A549 (cell line): ENCODE results near the gene MFSD12. TPM values are rescaled to one million over a fixed set of nuclear protein-coding genes. Genes with fewer than 3 reads are reported as not detected.
"Not testable (repeated sequence)": the region's sequence is repeated elsewhere in the genome, so short reads cannot be mapped to it uniquely, and the experiment has no call there.

Source experiments
- ATAC-seq, 2 experiments: fragments of 200-7000 bp in 1 of 2; fragments of >200 bp in 1 of 2; cut with Nextera tagmentation in 1 of 2; cut with Tn5 transposase in 1 of 2; 3 replicates each; pipeline versions ENCODE4 v1.8.0 to v1.9.1; 2018 to 2020; ENCODE audit warnings: mild to moderate bottlenecking in 1 of 2, moderate library complexity in 1 of 2
- CTCF ChIA-PET: fragments of 300-600 bp; sonication (Branson Sonifier 250); formaldehyde crosslinking; extraction: SDS; loops from one replicate; lab custom pipeline; 2021; ENCODE audit warnings: antibody characterized with exemption, inconsistent platforms; lab: Yijun Ruan, JAX
- POLR2A ChIA-PET: fragments of 350-600 bp; formaldehyde crosslinking; extraction: SDS; loops from one replicate; lab custom pipeline; 2021; ENCODE audit warnings: antibody characterized with exemption, inconsistent platforms; lab: Yijun Ruan, JAX
- DNase-seq, 2 experiments: peaks; one replicate each; pipeline versions ENCODE4 v3.0.0 to v3.0.0-alpha.2; 2011 to 2016; ENCODE audit warnings: low read depth in 1 of 2, low spot score in 1 of 2
- FAIRE-seq: peaks from 2 replicates; lab custom pipeline; 2011; peaks lifted over from hg19 to GRCh38; lab: Jason Lieb, UNC
- H3K27ac ChIP-seq, 2 experiments: fragments of >200 bp; sonication (Bioruptor Twin); formaldehyde crosslinking; 3 replicates each; pipeline ENCODE4 v1.5.1; 2016 to 2017
- H3K4me1 ChIP-seq: fragments of >200 bp; sonication (Bioruptor Twin); formaldehyde crosslinking; 3 replicates; pipeline ENCODE4 v1.6.1; 2016
- H3K4me2 ChIP-seq: fragments of >200 bp; sonication (Bioruptor Twin); formaldehyde crosslinking; 3 replicates; pipeline ENCODE4 v1.6.1; 2016
- H3K4me3 ChIP-seq: fragments of >200 bp; sonication (Bioruptor Twin); formaldehyde crosslinking; 3 replicates; pipeline ENCODE4 v1.5.1; 2016
- H3K9me3 ChIP-seq: fragments of >200 bp; sonication (Bioruptor Twin); formaldehyde crosslinking; 3 replicates; pipeline ENCODE4 v1.6.1; 2016
- BHLHE40 ChIP-seq: IDR thresholded peaks from 2 replicates; pipeline ENCODE4 v1.6.1; 2012; ENCODE audit warnings: low read depth, low read length, inconsistent platforms
- CBX8 ChIP-seq: fragments of 200-600 bp; sonication (generic); IDR thresholded peaks from 2 replicates; pipeline ENCODE4 v1.6.1; 2016
- CHD4 ChIP-seq: fragments of 200-600 bp; sonication (generic); IDR thresholded peaks from 2 replicates; pipeline ENCODE4 v1.6.1; 2016; ENCODE audit warnings: antibody characterized with exemption, mild to moderate bottlenecking, borderline replicate concordance
- CTCF ChIP-seq: fragments of >200 bp; sonication (Bioruptor Twin); formaldehyde crosslinking; IDR thresholded peaks from 3 replicates; pipeline ENCODE4 v1.5.1; 2016
- EHMT2 ChIP-seq: fragments of 200-600 bp; sonication (generic); IDR thresholded peaks from 2 replicates; pipeline ENCODE4 v1.6.1; 2016; ENCODE audit warnings: antibody characterized with exemption, low read depth, mild to moderate bottlenecking, moderate library complexity
- FOXS1 ChIP-seq: fragments of 250-450 bp; sonication (Bioruptor Pico); IDR thresholded peaks from 2 replicates; pipeline ENCODE4 v1.5.0; 2020; ENCODE audit warnings: mild to moderate bottlenecking, moderate library complexity
- GATA3 ChIP-seq: IDR thresholded peaks from 2 replicates; pipeline ENCODE4 v1.6.1; 2012; ENCODE audit warnings: borderline replicate concordance
- HDAC2 ChIP-seq: fragments of 200-600 bp; sonication (generic); IDR thresholded peaks from 2 replicates; pipeline ENCODE4 v1.6.1; 2016
- HOXB13 ChIP-seq: fragments of 250-450 bp; sonication (Bioruptor Pico); IDR thresholded peaks from 2 replicates; pipeline ENCODE4 v1.5.0; 2020; ENCODE audit warnings: low read depth, mild to moderate bottlenecking, moderate library complexity
- JUNB ChIP-seq: fragments of >200 bp; sonication (Bioruptor Twin); formaldehyde crosslinking; IDR thresholded peaks from 2 replicates; pipeline ENCODE4 v1.6.1; 2016
- KDM1A ChIP-seq: fragments of 200-600 bp; sonication (generic); IDR thresholded peaks from 2 replicates; pipeline ENCODE4 v1.6.1; 2016; ENCODE audit warnings: low read depth, mild to moderate bottlenecking
- KDM5A ChIP-seq: fragments of 200-600 bp; sonication (generic); IDR thresholded peaks from 2 replicates; pipeline ENCODE4 v1.6.1; 2016; ENCODE audit warnings: antibody characterized with exemption, mild to moderate bottlenecking
- MAFK ChIP-seq: fragments of 450-650 bp; IDR thresholded peaks from 2 replicates; pipeline ENCODE4 v1.6.1; 2014; ENCODE audit not compliant: partially characterized antibody
- MYC ChIP-seq: IDR thresholded peaks from 2 replicates; pipeline ENCODE4 v1.6.1; 2012; ENCODE audit warnings: mild to moderate bottlenecking, inconsistent platforms, low read length, improper control_type of control experiment, borderline replicate concordance
- NPAS2 ChIP-seq: fragments of 250-450 bp; sonication (Bioruptor Pico); IDR thresholded peaks from 2 replicates; pipeline ENCODE4 v1.8.0; 2022; ENCODE audit warnings: mild to moderate bottlenecking, moderate library complexity, borderline replicate concordance
- NR3C1 ChIP-seq: fragments of >200 bp; sonication (Bioruptor Twin); formaldehyde crosslinking; IDR thresholded peaks from 3 replicates; pipeline ENCODE4 v1.6.1; 2017
- PHF8 ChIP-seq: fragments of 200-600 bp; sonication (generic); IDR thresholded peaks from 2 replicates; pipeline ENCODE4 v1.6.1; 2016; ENCODE audit warnings: low read depth, mild to moderate bottlenecking, antibody characterized with exemption, moderate library complexity, borderline replicate concordance
- RCOR1 ChIP-seq: fragments of 150-350 bp; IDR thresholded peaks from 2 replicates; pipeline ENCODE4 v1.6.1; 2014; ENCODE audit warnings: antibody characterized with exemption, low read length, low read depth
- TP53 ChIP-seq: fragments of 250-450 bp; sonication (Bioruptor Pico); IDR thresholded peaks from 2 replicates; pipeline ENCODE4 v1.5.0; 2021; ENCODE audit warnings: mild to moderate bottlenecking, moderate library complexity
- USF2 ChIP-seq: fragments of 450-650 bp; IDR thresholded peaks from 2 replicates; pipeline ENCODE4 v1.6.1; 2014; ENCODE audit warnings: antibody characterized with exemption
- ZC3H11A ChIP-seq: fragments of 450-650 bp; IDR thresholded peaks from 2 replicates; pipeline ENCODE4 v1.6.1; 2014; ENCODE audit warnings: antibody characterized with exemption, mild to moderate bottlenecking
- ZFP36 ChIP-seq: fragments of 450-650 bp; IDR thresholded peaks from 2 replicates; pipeline ENCODE4 v1.6.1; 2014; ENCODE audit warnings: borderline replicate concordance; ENCODE audit not compliant: partially characterized antibody
- ZNF302 ChIP-seq: fragments of 250-450 bp; sonication (Bioruptor Pico); IDR thresholded peaks from 2 replicates; pipeline ENCODE4 v1.9.0; 2021; ENCODE audit warnings: inconsistent platforms, mild to moderate bottlenecking, moderate library complexity
- WGBS: methylation state at CpG from one replicate; pipeline ENCODE4 v1.1.6; 2017; ENCODE audit errors: missing lambda C conversion rate; 5-methylcytosine and 5-hydroxymethylcytosine counted together
- polyA plus RNA-seq, 4 experiments: library from polyadenylated mRNA; depleted of rRNA in 3 of 4; stranded (reverse); fragments of >200 nt; fragmentation: RNase III in 1 of 4; extraction: RNeasy Plus Mini Kit Qiagen cat#74134 plus additional on column Dnase treatment in 1 of 4; gene quantifications; 2 replicates in 3 of 4; 3 replicates in 1 of 4; pipeline ENCODE4 v1.2.3, GENCODE V29; 2011 to 2017
- TF ChIP-seq, protein P1 (sequence below): fragments of 250-450 bp; sonication (Bioruptor Pico); IDR thresholded peaks from 2 replicates; pipeline ENCODE4 v1.5.0; 2021; ENCODE audit warnings: mild to moderate bottlenecking, moderate library complexity, borderline replicate concordance
- TF ChIP-seq, protein P2 (sequence below): fragments of 150-350 bp; IDR thresholded peaks from 2 replicates; pipeline ENCODE4 v1.6.1; 2014; ENCODE audit warnings: low read depth, mild to moderate bottlenecking, low read length
- TF ChIP-seq, protein P3 (sequence below): IDR thresholded peaks from 2 replicates; pipeline ENCODE4 v1.6.1; 2012

MFSD12 gene
- polyA plus RNA-seq, 2 of the 4 experiments (the other 2 are of a cell fraction) = 52.5 to 115 TPM

- no peak for DNase-seq
- WGBS = 91% methylated on average over 16 of the region's 23 CpGs
- Histone ChIP-seq H3K9me3 (no peaks in the 10 kb centered on the region), H3K4me2 (0 out of 3 replicates have a peak overlapping the region, but pooled peaks have one; percentile 19), H3K27ac (peak overlapping the region in 1 of 2 experiments; percentile 45; a peak in 1 of 6 replicates), H3K4me1 (peaks cover 28% of the 10 kb centered on the region), H3K4me3 (no peak overlapping the region)
- TF ChIP-seq CBX8 (no peak), RCOR1 (no peak), PHF8 (no peak), JUNB (no peak), FOXS1 (CRISPR knock-in tag) (no peak), HDAC2 (no peak), KDM1A (no peak), MAFK (no peak), MYC (no peak), KDM5A (no peak), HOXB13 (CRISPR knock-in tag) (no peak), EHMT2 (no peak)
- TF ChIP-seq, protein P1, sequence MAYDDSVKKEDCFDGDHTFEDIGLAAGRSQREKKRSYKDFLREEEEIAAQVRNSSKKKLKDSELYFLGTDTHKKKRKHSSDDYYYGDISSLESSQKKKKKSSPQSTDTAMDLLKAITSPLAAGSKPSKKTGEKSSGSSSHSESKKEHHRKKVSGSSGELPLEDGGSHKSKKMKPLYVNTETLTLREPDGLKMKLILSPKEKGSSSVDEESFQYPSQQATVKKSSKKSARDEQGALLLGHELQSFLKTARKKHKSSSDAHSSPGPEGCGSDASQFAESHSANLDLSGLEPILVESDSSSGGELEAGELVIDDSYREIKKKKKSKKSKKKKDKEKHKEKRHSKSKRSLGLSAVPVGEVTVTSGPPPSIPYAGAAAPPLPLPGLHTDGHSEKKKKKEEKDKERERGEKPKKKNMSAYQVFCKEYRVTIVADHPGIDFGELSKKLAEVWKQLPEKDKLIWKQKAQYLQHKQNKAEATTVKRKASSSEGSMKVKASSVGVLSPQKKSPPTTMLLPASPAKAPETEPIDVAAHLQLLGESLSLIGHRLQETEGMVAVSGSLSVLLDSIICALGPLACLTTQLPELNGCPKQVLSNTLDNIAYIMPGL (CRISPR knock-in tag) = no peak
- TF ChIP-seq, protein P2, sequence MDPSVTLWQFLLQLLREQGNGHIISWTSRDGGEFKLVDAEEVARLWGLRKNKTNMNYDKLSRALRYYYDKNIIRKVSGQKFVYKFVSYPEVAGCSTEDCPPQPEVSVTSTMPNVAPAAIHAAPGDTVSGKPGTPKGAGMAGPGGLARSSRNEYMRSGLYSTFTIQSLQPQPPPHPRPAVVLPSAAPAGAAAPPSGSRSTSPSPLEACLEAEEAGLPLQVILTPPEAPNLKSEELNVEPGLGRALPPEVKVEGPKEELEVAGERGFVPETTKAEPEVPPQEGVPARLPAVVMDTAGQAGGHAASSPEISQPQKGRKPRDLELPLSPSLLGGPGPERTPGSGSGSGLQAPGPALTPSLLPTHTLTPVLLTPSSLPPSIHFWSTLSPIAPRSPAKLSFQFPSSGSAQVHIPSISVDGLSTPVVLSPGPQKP = no peak
- FAIRE-seq = no peak
- ATAC-seq = no peak
- ChIA-PET POLR2A (no interaction called here), CTCF (no interaction called here)
Observed at GRCh38 chr19:3508771-3509535, 48.4 kb downstream of the MFSD12 start.

GRCh38 chr19:3508121-3508661 is 49.2 kb downstream of the MFSD12 start:
- FAIRE-seq, DNase-seq, POLR2A ChIA-PET, H3K9me3 ChIP-seq, ATAC-seq, H3K4me3 ChIP-seq, CTCF ChIA-PET, H3K27ac ChIP-seq: not testable (repeated sequence)
- WGBS = 95% methylated on average over 18 of the region's 18 CpGs
- Histone ChIP-seq H3K4me2 (peak overlapping the region; percentile 96; the same call in 2 of the 3 replicates), H3K4me1 (peaks cover 28% of the 10 kb centered on the region)

GRCh38 chr19:3507371-3508120 is 49.8 kb downstream of the MFSD12 start:
- Histone ChIP-seq H3K4me3 (peak overlapping the region; percentile 94), H3K4me2 (peak overlapping the region; percentile 96), H3K27ac (peak overlapping the region; percentile 93 to 99), H3K9me3 (no peaks in the 10 kb centered on the region), H3K4me1 (peaks cover 28% of the 10 kb centered on the region)
- 70% methylated on average over 21 of the region's 31 CpGs for WGBS
- no peak for DNase-seq
- CTCF ChIA-PET = interaction anchor here (1.0 kb wide), 1 partner anchor 10 kb away, joined by 3 read pairs; no protein-coding TSS in a partner anchor
- no peak for FAIRE-seq
- no peak for ATAC-seq
- POLR2A ChIA-PET = no interaction called here
- no peak for TF ChIP-seq NPAS2 (CRISPR knock-in tag)
- no peak for TF ChIP-seq BHLHE40
- no peak for TF ChIP-seq GATA3
- no peak for TF ChIP-seq HDAC2
- TF ChIP-seq NR3C1 = no peak
- TF ChIP-seq, protein P3, sequence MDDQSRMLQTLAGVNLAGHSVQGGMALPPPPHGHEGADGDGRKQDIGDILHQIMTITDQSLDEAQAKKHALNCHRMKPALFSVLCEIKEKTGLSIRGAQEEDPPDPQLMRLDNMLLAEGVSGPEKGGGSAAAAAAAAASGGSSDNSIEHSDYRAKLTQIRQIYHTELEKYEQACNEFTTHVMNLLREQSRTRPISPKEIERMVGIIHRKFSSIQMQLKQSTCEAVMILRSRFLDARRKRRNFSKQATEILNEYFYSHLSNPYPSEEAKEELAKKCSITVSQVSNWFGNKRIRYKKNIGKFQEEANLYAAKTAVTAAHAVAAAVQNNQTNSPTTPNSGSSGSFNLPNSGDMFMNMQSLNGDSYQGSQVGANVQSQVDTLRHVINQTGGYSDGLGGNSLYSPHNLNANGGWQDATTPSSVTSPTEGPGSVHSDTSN = no peak
- no peak for TF ChIP-seq TP53 (CRISPR knock-in tag)
- TF ChIP-seq EHMT2 = no peak
- no peak for TF ChIP-seq CHD4
- no peak for TF ChIP-seq ZNF302
- no peak for TF ChIP-seq USF2
- no peak for TF ChIP-seq ZC3H11A
- no peak for TF ChIP-seq ZFP36
- TF ChIP-seq CTCF = no peak
